ENCODE results near the gene C20orf96. TPM values are rescaled to one million over a fixed set of nuclear protein-coding genes. Genes with fewer than 3 reads are reported as not detected.

C20orf96 gene
- total RNA-seq, 1 donor from 2014 or later: 8.8 TPM

DNA sequence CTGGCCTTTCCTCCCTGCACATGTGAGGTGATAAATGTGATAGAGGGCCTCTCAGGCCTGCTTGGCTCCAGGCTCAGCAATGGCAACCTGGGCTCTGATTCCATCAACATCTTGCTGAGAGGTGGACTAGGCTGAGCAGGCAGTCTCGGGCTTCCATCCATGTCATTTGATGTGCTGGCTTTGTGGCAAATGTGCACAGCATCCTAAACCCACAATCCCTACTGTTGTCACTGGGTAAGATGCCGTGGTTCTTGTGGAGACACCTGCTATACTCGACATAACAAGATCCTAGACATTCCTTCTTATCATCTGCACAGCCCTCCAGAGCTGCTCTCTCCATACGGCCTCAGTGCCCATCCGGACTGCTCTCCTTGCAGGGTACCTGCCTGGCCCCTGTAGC lies 4.1 kb upstream of the C20orf96 start:
- ATAC-seq: no peak
- Histone ChIP-seq H3K27me3 (no peaks in the 10 kb centered on the region), H3K36me3 (no peaks in the 10 kb centered on the region), H3K27ac (no peak overlapping the region), H3K9me3 (no peaks in the 10 kb centered on the region), H3K4me1 (peaks cover 28% of the 10 kb centered on the region), H3K4me3 (no peak overlapping the region)
- no peak for DNase-seq
- intact Hi-C loops (cut with DNase I): no loop called here
- TF ChIP-seq, protein P1, sequence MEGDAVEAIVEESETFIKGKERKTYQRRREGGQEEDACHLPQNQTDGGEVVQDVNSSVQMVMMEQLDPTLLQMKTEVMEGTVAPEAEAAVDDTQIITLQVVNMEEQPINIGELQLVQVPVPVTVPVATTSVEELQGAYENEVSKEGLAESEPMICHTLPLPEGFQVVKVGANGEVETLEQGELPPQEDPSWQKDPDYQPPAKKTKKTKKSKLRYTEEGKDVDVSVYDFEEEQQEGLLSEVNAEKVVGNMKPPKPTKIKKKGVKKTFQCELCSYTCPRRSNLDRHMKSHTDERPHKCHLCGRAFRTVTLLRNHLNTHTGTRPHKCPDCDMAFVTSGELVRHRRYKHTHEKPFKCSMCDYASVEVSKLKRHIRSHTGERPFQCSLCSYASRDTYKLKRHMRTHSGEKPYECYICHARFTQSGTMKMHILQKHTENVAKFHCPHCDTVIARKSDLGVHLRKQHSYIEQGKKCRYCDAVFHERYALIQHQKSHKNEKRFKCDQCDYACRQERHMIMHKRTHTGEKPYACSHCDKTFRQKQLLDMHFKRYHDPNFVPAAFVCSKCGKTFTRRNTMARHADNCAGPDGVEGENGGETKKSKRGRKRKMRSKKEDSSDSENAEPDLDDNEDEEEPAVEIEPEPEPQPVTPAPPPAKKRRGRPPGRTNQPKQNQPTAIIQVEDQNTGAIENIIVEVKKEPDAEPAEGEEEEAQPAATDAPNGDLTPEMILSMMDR (IDR thresholded peaks at IDR 0.05): no peak

DNA sequence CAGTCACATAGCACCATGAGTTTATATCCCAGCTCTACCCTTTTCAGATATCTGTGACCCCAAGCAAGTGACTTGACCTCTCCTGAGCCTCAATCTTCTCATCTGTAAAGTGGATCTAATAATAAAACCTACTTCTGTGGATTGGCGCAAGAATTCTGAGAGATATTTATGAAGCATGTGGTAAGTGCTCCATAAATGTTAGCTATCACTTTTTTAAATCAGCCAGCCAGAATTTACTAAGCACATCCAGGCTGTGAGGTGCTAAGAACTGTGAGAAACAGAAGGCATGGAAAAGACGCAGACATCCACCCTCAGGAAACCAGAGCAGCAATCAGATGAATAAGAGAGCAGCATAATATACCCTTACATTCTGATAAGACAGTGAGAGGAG lies 862 bp downstream of the C20orf96 start:
- Histone ChIP-seq H3K27me3 (no peaks in the 10 kb centered on the region), H3K4me3 (peak overlapping the region; percentile 75), H3K27ac (peak overlapping the region; percentile 89), H3K4me1 (peaks cover 18% of the 10 kb centered on the region), H3K36me3 (no peaks in the 10 kb centered on the region), H3K9me3 (no peaks in the 10 kb centered on the region)
- DNase-seq (no peak), ATAC-seq (no peak)
- intact Hi-C loops (cut with DNase I): no loop called here
- TF ChIP-seq, protein P1 (IDR thresholded peaks at IDR 0.05): no peak

DNA sequence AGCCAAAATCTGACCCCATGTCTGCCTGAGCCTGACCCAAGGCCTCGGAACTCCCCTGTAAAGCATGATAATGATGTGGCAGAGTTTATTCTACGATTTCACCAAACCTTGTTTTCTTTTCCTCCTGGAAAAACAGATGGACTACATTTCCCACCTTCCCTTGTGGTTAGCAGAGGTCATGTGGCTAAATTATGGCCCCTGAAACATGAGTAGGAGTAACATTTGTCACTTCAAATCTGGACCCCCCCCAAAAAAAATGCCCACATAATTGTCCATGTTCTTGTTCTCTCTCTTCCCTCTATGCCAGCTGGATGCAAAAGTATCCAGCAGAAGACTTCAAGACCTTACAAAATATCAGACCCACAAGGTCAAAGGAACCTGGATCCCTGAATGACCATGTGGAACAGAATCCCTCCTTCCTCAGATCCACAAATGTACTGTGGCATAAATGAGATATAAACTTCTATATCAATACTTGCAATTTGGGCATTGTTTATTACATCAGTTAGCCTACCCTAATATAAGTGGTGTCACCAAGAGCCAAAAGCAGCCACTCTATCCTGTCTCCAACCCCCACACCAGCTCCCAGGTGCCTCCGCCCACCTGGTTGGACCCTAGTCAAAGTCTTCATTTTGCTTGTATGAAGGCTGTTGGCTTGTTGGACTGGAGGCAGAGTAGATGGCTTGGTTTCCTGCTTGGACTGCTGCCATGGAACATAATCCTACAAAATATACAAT lies 1.4 kb downstream of the C20orf96 start:
- H3K4me3 ChIP-seq: no peak overlapping the region
- ATAC-seq (no peak), DNase-seq (no peak)
- TF ChIP-seq, protein P1 (IDR thresholded peaks at IDR 0.05): no peak
- intact Hi-C loops (cut with DNase I): no loop called here
- H3K27me3 ChIP-seq: no peaks in the 10 kb centered on the region
- no peak overlapping the region for H3K27ac ChIP-seq
- peaks cover 18% of the 10 kb centered on the region for H3K4me1 ChIP-seq
- no peaks in the 10 kb centered on the region for H3K9me3 ChIP-seq
- H3K36me3 ChIP-seq: no peaks in the 10 kb centered on the region

DNA sequence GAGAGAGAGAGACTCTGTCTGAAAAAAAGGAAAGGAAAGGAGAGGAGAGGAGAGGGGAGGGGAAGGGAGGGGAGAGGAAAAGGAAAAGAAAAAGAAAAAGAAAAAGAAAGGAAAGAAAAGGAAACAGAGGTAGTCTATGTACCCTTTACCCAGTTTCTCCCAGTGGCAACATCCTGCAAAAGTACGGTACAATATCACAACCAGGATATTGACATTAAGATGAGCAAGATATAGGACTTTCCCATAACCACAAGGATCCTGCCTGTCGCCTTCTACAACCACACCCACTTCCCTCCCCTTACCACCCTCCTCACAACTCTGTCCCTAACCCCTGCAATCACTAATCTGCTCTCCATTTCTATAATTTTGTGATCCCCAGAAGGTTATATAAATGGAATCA lies 4.0 kb downstream of the C20orf96 start:
- no peak for ATAC-seq
- Histone ChIP-seq H3K4me3 (no peak overlapping the region), H3K4me1 (peaks cover 16% of the 10 kb centered on the region), H3K9me3 (no peaks in the 10 kb centered on the region), H3K27me3 (no peaks in the 10 kb centered on the region), H3K36me3 (no peaks in the 10 kb centered on the region), H3K27ac (no peak overlapping the region)
- TF ChIP-seq, protein P1 (IDR thresholded peaks at IDR 0.05): no peak
- DNase-seq: no peak
- intact Hi-C loops (cut with DNase I): no loop called here

DNA sequence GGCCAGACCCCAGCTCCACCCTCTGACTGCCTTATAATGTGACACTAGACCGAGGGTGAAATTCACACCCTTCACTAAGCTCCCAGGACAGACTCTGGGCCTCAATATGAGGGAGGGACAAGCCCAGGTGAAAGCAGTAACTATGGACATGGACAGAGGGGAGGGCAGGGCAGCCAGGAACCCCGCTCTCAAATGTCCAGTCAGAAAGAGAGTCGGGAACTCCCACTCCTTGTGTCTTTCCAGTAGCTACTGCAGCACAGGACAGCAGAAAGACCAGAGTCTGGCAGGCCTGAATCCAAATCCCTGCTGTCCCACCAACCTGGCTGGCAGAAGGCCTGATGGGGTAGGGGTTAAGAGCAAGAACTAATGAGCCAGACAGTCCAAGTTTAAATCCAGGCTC lies 6.4 kb downstream of the C20orf96 start:
- no peak overlapping the region for H3K4me3 ChIP-seq
- H3K27me3 ChIP-seq: no peaks in the 10 kb centered on the region
- H3K27ac ChIP-seq: no peak overlapping the region
- DNase-seq (peak; percentile 28), ATAC-seq (no peak)
- H3K4me1 ChIP-seq: no peaks in the 10 kb centered on the region
- H3K36me3 ChIP-seq: peaks cover 4% of the 10 kb centered on the region
- no peaks in the 10 kb centered on the region for H3K9me3 ChIP-seq
- TF ChIP-seq, protein P1 (IDR thresholded peaks at IDR 0.05): no peak
- intact Hi-C loops (cut with DNase I): no loop called here

All from upper lobe of right lung (tissue), 1 donor.